HepG2 (cell line): Measurements from ENCODE around the gene TMCC2. TPM values are rescaled to one million over a fixed set of nuclear protein-coding genes. Genes with fewer than 3 reads are reported as not detected.

Source experiments
- ATAC-seq: fragments of 200-7000 bp; cut with Tn5 transposase; 3 replicates; pipeline ENCODE4 v1.9.1; 2020; ENCODE audit warnings: mild to moderate bottlenecking, moderate library complexity
- BruUV-seq: library from RNA; stranded (reverse); fragments of 400-500 nt; replicated peaks from 2 replicates; lab custom pipeline; 2021; lab: Mats Ljungman, UMichigan
- CTCF ChIA-PET: fragments of 300-600 bp; formaldehyde crosslinking; extraction: SDS; loops from one replicate; lab custom pipeline; 2021; ENCODE audit warnings: low total read pairs, inconsistent platforms, low intra/inter-chr PET ratio; lab: Yijun Ruan, JAX
- POLR2A ChIA-PET: fragments of 350-600 bp; sonication (Branson Sonifier 250); formaldehyde crosslinking; loops from one replicate; lab custom pipeline; 2020; ENCODE audit warnings: antibody characterized with exemption, inconsistent platforms; lab: Yijun Ruan, JAX
- DNase-seq: peaks from one replicate; pipeline ENCODE4 v3.0.0-alpha.2; 2015; ENCODE audit warnings: low spot score
- FAIRE-seq: peaks from 3 replicates; lab custom pipeline; 2011; peaks lifted over from hg19 to GRCh38; lab: Jason Lieb, UNC
- H2AFZ ChIP-seq: one replicate; pipeline ENCODE4 v1.6.1; 2011; ENCODE audit warnings: low read length, inconsistent platforms
- H3K27ac ChIP-seq: fragments of 300-600 bp; 3 replicates; pipeline ENCODE4 v1.8.0; 2011; ENCODE audit warnings: mixed run types, mild to moderate bottlenecking, mixed read lengths, low read length, inconsistent platforms; ENCODE audit not compliant: insufficient read depth; ENCODE audit errors: extremely low read length
- H3K27me3 ChIP-seq, 2 experiments: fragments of 200-600 bp in 1 of 2; 2 replicates in 1 of 2; 3 replicates in 1 of 2; pipeline versions ENCODE4 v1.6.0 to v1.8.0; 2011; ENCODE audit warnings: low read length in 2 of 2, mild to moderate bottlenecking in 2 of 2, moderate library complexity in 2 of 2, inconsistent platforms in 1 of 2; ENCODE audit not compliant: insufficient read depth in 2 of 2, control insufficient read depth in 1 of 2
- H3K36me3 ChIP-seq, 2 experiments: fragments of 200-600 bp in 1 of 2; replicated peaks in 1 of 2; 2 replicates in 1 of 2; 3 replicates in 1 of 2; pipeline versions ENCODE4 v1.5.1 to v1.8.0; 2011; ENCODE audit warnings: low read length in 2 of 2, inconsistent platforms in 1 of 2; ENCODE audit not compliant: insufficient read depth in 2 of 2, control insufficient read depth in 1 of 2
- H3K4me1 ChIP-seq: 2 replicates; pipeline ENCODE4 v1.5.1; 2012; ENCODE audit warnings: low read length, inconsistent platforms; ENCODE audit not compliant: insufficient read depth
- H3K4me2 ChIP-seq: 2 replicates; pipeline ENCODE4 v1.6.0; 2011; ENCODE audit warnings: low read depth, low read length, inconsistent platforms
- H3K4me3 ChIP-seq, 3 experiments: fragments of 200-600 bp in 1 of 3; sonication (generic), shearing (Covaris generic) in 1 of 3; replicated peaks in 1 of 3; 2 replicates each; pipeline ENCODE4 v1.5.1; 2011 to 2016; ENCODE audit warnings: low read length in 3 of 3, inconsistent platforms in 2 of 3, low read depth in 2 of 3, mild to moderate bottlenecking in 2 of 3, control low read depth in 1 of 3, mixed read lengths in 1 of 3; ENCODE audit not compliant: insufficient read depth in 1 of 3
- H3K79me2 ChIP-seq: one replicate; pipeline ENCODE4 v1.6.1; 2011; ENCODE audit warnings: low read length, inconsistent platforms; ENCODE audit not compliant: insufficient read depth
- H3K9ac ChIP-seq: 2 replicates; pipeline ENCODE4 v1.6.0; 2011; ENCODE audit warnings: mild to moderate bottlenecking, low read depth, low read length, inconsistent platforms; ENCODE audit not compliant: insufficient read depth
- H3K9me3 ChIP-seq: 2 replicates; pipeline ENCODE4 v1.5.1; 2012; ENCODE audit warnings: mild to moderate bottlenecking, low read length
- H4K20me1 ChIP-seq: 2 replicates; pipeline ENCODE4 v1.6.0; 2011; ENCODE audit warnings: inconsistent platforms, mild to moderate bottlenecking, low read length, moderate library complexity; ENCODE audit not compliant: insufficient read depth
- CEBPG ChIP-seq: IDR thresholded peaks from 2 replicates; pipeline ENCODE4 v1.6.1; 2016
- FOXO1 ChIP-seq: sonication (generic); formaldehyde crosslinking; IDR thresholded peaks from 2 replicates; pipeline ENCODE4 v1.4.0; 2020; ENCODE audit warnings: missing genetic modification reagents
- KDM2A ChIP-seq: sonication (generic); formaldehyde crosslinking; IDR thresholded peaks from 2 replicates; pipeline ENCODE4 v1.4.0; 2020; ENCODE audit warnings: low read depth, missing genetic modification reagents, borderline replicate concordance
- SMARCE1 ChIP-seq: fragments of 450-650 bp; IDR thresholded peaks from 2 replicates; pipeline ENCODE4 v1.6.1; 2017; ENCODE audit warnings: borderline replicate concordance
- SOX13 ChIP-seq, 3 experiments: fragments of 450-650 bp in 1 of 3; sonication (generic) in 1 of 3; formaldehyde crosslinking in 1 of 3; IDR thresholded peaks in 2 of 3; conservative IDR thresholded peaks in 1 of 3; 2 replicates each; pipeline versions ENCODE4 v1.5.0 to v1.6.1; 2016 to 2020; ENCODE audit warnings: antibody characterized with exemption in 1 of 3, mild to moderate bottlenecking in 1 of 3, missing compliant biosample characterization in 1 of 3, missing genetic modification reagents in 1 of 3, moderate library complexity in 1 of 3
- SUZ12 ChIP-seq: fragments of 150-350 bp; IDR thresholded peaks from 2 replicates; pipeline ENCODE4 v1.6.1; 2014; ENCODE audit warnings: low read depth, low read length
- ZBTB8A ChIP-seq: sonication (generic); formaldehyde crosslinking; IDR thresholded peaks from 2 replicates; pipeline ENCODE4 v1.4.0; 2020; ENCODE audit warnings: mild to moderate bottlenecking, low read depth, missing genetic modification reagents, borderline replicate concordance
- ZFP36L1 ChIP-seq: sonication (generic); formaldehyde crosslinking; IDR thresholded peaks from 2 replicates; pipeline ENCODE4 v1.8.0; 2022; ENCODE audit warnings: mild to moderate bottlenecking, missing genetic modification reagents, moderate library complexity
- ZNF101 ChIP-seq: sonication (generic); formaldehyde crosslinking; IDR thresholded peaks from 2 replicates; pipeline ENCODE4 v1.4.0; 2020; ENCODE audit warnings: mild to moderate bottlenecking, low read depth, missing genetic modification reagents, borderline replicate concordance
- ZNF333 ChIP-seq: sonication (generic); formaldehyde crosslinking; IDR thresholded peaks from 2 replicates; pipeline ENCODE4 v1.4.0; 2020; ENCODE audit warnings: mild to moderate bottlenecking, missing genetic modification reagents, borderline replicate concordance
- ZNF501 ChIP-seq: sonication (generic); formaldehyde crosslinking; IDR thresholded peaks from 2 replicates; pipeline ENCODE4 v1.5.1; 2020; ENCODE audit warnings: mild to moderate bottlenecking, moderate library complexity, missing genetic modification reagents
- WGBS: methylation state at CpG from one replicate; pipeline ENCODE4 v1.1.6; 2017; ENCODE audit warnings: low lambda C conversion rate; 5-methylcytosine and 5-hydroxymethylcytosine counted together
- in situ Hi-C: cut with HindIII; loops from 2 replicates; pipeline ENCODE4 v1.10.0; 2017; ENCODE audit warnings: low pct_unique_long_range_greater_than_20kb; ENCODE audit not compliant: extremely low pct_ligation_motif_present
- intact Hi-C: fragments of 100-400 bp; cut with micrococcal nuclease; formaldehyde crosslinking; loops from one replicate; pipeline ENCODE4 v1.10.0; 2022; ENCODE audit not compliant: unreplicated experiment
- polyA plus RNA-seq, 8 experiments: library from polyadenylated mRNA; depleted of rRNA in 3 of 8; stranded (reverse) in 7 of 8; unstranded in 1 of 8; fragments of >200 nt; fragmentation: Illumina TruSeq in 4 of 8; extraction: Trizol in 4 of 8; gene quantifications; 2 replicates each; pipeline versions ENCODE4 v1.2.1 to v1.2.3, GENCODE V29; 2011 to 2016; ENCODE audit warnings: low read depth in 4 of 8, missing spikeins in 1 of 8, mixed read lengths in 1 of 8; ENCODE audit not compliant: insufficient read depth in 1 of 8
- total RNA-seq, 5 experiments: library from RNA; depleted of rRNA; stranded (reverse); fragments of >200 nt; fragmentation: Illumina TruSeq; extraction: Trizol; gene quantifications; 2 replicates each; pipeline ENCODE4 v1.2.3, GENCODE V29; 2016; ENCODE audit warnings: low read depth in 1 of 5
- TF ChIP-seq, protein P1 (sequence below): sonication (generic); formaldehyde crosslinking; IDR thresholded peaks from 2 replicates; pipeline ENCODE4 v1.5.1; 2020; ENCODE audit warnings: mild to moderate bottlenecking, missing genetic modification reagents, moderate library complexity

Gene TMCC2
- total and polyA plus RNA-seq, 2 of the 13 experiments (the other 11 are each of a cell fraction or from before 2014, with no cell fraction given) = 0.12 to 0.24 TPM

DNA sequence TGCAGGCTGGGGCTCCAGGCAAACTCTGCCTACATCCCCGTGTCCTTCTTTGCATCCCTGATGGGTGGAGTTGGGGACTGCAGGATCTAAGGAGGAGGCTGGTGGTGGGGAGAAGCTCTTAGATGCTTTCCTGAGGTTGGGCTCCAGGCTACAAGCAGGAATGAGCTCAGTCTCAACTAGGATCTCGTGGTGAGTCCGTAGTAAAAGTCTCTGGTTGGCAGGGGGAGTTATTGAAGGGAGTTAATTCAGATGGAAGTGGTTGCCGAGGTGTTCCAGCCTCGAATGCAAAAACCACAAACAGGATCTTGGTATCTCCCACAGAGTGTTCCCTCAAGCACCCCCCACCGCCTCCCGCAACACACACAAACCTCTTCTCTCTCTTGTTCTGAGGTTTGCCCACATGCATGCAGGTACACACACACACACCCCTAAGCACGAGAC, 35.0 kb downstream of the TMCC2 start (continued):
- no peak for TF ChIP-seq ZFP36L1 (CRISPR knock-in tag)

DNA sequence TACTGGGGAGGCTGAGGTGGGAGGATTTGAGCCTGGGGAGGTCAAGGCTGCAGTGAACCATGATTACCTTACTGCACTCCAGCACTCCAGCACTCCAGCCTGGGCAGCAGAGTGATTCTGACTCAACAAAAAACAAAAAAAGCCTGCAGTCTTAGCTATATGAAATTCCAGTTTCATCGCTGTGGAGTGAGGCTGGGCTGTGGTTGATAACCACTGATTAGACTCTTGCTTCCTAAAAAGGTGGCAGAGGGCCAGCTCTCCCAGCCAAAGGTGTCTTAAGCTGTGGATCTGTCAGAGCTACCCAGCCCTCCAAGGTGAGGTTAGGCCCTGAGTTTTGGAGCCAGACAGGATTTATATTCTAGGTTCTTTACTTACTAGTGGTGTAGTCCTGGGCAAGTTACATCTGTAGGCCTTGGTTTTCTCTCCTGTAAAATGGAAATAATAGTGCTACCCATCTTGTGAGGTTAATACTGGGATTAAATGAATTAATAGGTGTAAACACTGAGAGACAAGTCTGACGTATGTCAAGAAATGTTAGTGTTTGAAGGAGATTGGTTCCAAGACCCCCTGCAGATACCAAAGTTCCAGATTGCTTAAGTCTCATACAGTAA, 35.9 kb downstream of the TMCC2 start:
- in situ Hi-C loops = no loop called here
- no peak overlapping the region for H3K9ac ChIP-seq
- no peak overlapping the region for H3K4me3 ChIP-seq
- no peaks in the 10 kb centered on the region for H3K36me3 ChIP-seq
- no peak overlapping the region for H2AFZ ChIP-seq
- CTCF ChIA-PET = no interaction called here
- BruUV-seq = no TSS peak
- no peaks in the 10 kb centered on the region for H3K79me2 ChIP-seq
- H3K27me3 ChIP-seq = peaks cover 3 to 44% of the 10 kb centered on the region in 2 experiments
- intact Hi-C loops = no loop called here
- TF ChIP-seq, protein P1, sequence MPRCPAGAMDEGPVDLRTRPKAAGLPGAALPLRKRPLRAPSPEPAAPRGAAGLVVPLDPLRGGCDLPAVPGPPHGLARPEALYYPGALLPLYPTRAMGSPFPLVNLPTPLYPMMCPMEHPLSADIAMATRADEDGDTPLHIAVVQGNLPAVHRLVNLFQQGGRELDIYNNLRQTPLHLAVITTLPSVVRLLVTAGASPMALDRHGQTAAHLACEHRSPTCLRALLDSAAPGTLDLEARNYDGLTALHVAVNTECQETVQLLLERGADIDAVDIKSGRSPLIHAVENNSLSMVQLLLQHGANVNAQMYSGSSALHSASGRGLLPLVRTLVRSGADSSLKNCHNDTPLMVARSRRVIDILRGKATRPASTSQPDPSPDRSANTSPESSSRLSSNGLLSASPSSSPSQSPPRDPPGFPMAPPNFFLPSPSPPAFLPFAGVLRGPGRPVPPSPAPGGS (CRISPR knock-in tag) = no peak
- no peak for TF ChIP-seq CEBPG (CRISPR knock-in tag)
- TF ChIP-seq ZNF501 = no peak
- TF ChIP-seq ZBTB8A (CRISPR knock-in tag) = no peak
- no peak for TF ChIP-seq SUZ12
- no peak for TF ChIP-seq FOXO1 (CRISPR knock-in tag)
- TF ChIP-seq KDM2A (CRISPR knock-in tag) = no peak
- no peak for TF ChIP-seq SOX13 (IDR thresholded peaks at IDR 0.05)
- TF ChIP-seq SOX13 (CRISPR knock-in tag; conservative IDR thresholded peaks at IDR 0.05 in 1 of 2, IDR thresholded peaks at IDR 0.05 in 1 of 2) = no peak
- TF ChIP-seq ZNF101 (CRISPR knock-in tag) = no peak
- TF ChIP-seq ZNF333 = no peak
- no peak for TF ChIP-seq SMARCE1
- no peaks in the 10 kb centered on the region for H4K20me1 ChIP-seq
- ATAC-seq (no peak), FAIRE-seq (no peak), DNase-seq (no peak)
- H3K27ac ChIP-seq = no peak overlapping the region
- peaks cover 12% of the 10 kb centered on the region for H3K4me1 ChIP-seq
- POLR2A ChIA-PET = no interaction called here
- no peaks in the 10 kb centered on the region for H3K9me3 ChIP-seq
- no peak overlapping the region for H3K4me2 ChIP-seq
- 51% methylated on average over 2 of the region's 2 CpGs for WGBS
